Lower leg skin (tissue), 4 donors: ENCODE data around the gene PLCG1. TPM values are rescaled to one million over a fixed set of nuclear protein-coding genes. Genes with fewer than 3 reads are reported as not detected.

ENCODE experiments used
- DNase-seq, 2 donors: peaks; one replicate each; pipeline ENCODE4 v3.0.0-alpha.2; 2019; ENCODE audit warnings: low spot score in 2 of 2
- H3K4me3 ChIP-seq: fragments of 200-600 bp; sonication (generic); 2 replicates; pipeline ENCODE4 v1.5.1; 2017; ENCODE audit warnings: mild to moderate bottlenecking, low read depth; ENCODE audit not compliant: poor library complexity, severe bottlenecking
- CTCF ChIP-seq, 3 donors: fragments of 450-650 bp; IDR thresholded peaks; one replicate each; pipeline ENCODE4 v1.5.1; 2016; ENCODE audit warnings: antibody characterized with exemption in 3 of 3, mild to moderate bottlenecking in 3 of 3, moderate library complexity in 2 of 3
- POLR2A ChIP-seq, 2 donors: fragments of 450-650 bp; IDR thresholded peaks; one replicate each; pipeline ENCODE4 v1.6.1; 2016 to 2017; ENCODE audit warnings: antibody characterized with exemption in 2 of 2, mild to moderate bottlenecking in 1 of 2, moderate library complexity in 1 of 2
- WGBS, 2 donors: methylation state at CpG; one replicate each; pipeline ENCODE4 v1.1.5; 2018; 5-methylcytosine and 5-hydroxymethylcytosine counted together
- intact Hi-C: fragments of 100-400 bp; cut with DNase I; formaldehyde crosslinking; loops from one replicate; pipeline ENCODE4 v1.15.0; 2023; ENCODE audit warnings: low total_unique reads
- total RNA-seq, 4 donors: library from RNA; depleted of rRNA; stranded (reverse); fragments of >200 nt; gene quantifications; one replicate each; pipeline ENCODE4 v1.1.0, GENCODE V29; 2016

PLCG1 gene
- total RNA-seq, 4 donors from 2014 or later, result 59.0 to 138 (median 72.5) TPM

- H3K4me3 ChIP-seq, result no peak overlapping the region
- DNase-seq, result no peak
- intact Hi-C loops, result no loop called here
- no peak for TF ChIP-seq POLR2A (IDR thresholded peaks at IDR 0.05)
- TF ChIP-seq CTCF (IDR thresholded peaks at IDR 0.05), result no peak
- WGBS, 2 donors, result 92 to 97% methylated on average over 10 of the region's 10 CpGs
Observed at GRCh38 chr20:41202426-41202825, 65.1 kb downstream of the PLCG1 start.

- DNase-seq, result no peak
- WGBS, 2 donors, result 95 to 97% methylated on average over 8 to 9 of the region's 9 CpGs
- intact Hi-C loops, result no loop called here
- no peak overlapping the region for H3K4me3 ChIP-seq
- TF ChIP-seq CTCF (IDR thresholded peaks at IDR 0.05) (no peak), POLR2A (IDR thresholded peaks at IDR 0.05) (no peak)
Observed at GRCh38 chr20:41203660-41204059, 66.3 kb downstream of the PLCG1 start.

GRCh38 chr20:41204304-41205265, 67.2 kb downstream of the PLCG1 start:
- DNase-seq, result no peak
- no peak for TF ChIP-seq CTCF (IDR thresholded peaks at IDR 0.05)
- TF ChIP-seq POLR2A (IDR thresholded peaks at IDR 0.05), result no peak
- no peak overlapping the region for H3K4me3 ChIP-seq
- intact Hi-C loops, result no loop called here
- 87% methylated on average over 8 of the region's 8 CpGs for WGBS, 2 donors

- WGBS, 2 donors, result 85 to 87% methylated on average over 11 of the region's 11 CpGs
- TF ChIP-seq CTCF (IDR thresholded peaks at IDR 0.05) (no peak), POLR2A (IDR thresholded peaks at IDR 0.05) (no peak)
- intact Hi-C loops, result no loop called here
- no peak for DNase-seq
- H3K4me3 ChIP-seq, result no peak overlapping the region
Observed at GRCh38 chr20:41205313-41205712, 68.0 kb downstream of the PLCG1 start.

GRCh38 chr20:41213150-41213820, 75.9 kb downstream of the PLCG1 start:
- 77 to 79% methylated on average over 1 of the region's 1 CpG for WGBS, 2 donors
- no peak overlapping the region for H3K4me3 ChIP-seq
- no peak for TF ChIP-seq POLR2A (IDR thresholded peaks at IDR 0.05)
- no peak for TF ChIP-seq CTCF (IDR thresholded peaks at IDR 0.05)
- no peak for DNase-seq
- intact Hi-C loops, result no loop called here
